DMS153 treated with DMSO at 0.1 percent for 48 hours (cell line): Measurements from ENCODE around the gene CIPC.

Source experiments
- DNase-seq: peaks from one replicate; lab custom pipeline; 2025; ENCODE audit not compliant: unreplicated experiment; lab: John Stamatoyannopoulos, UW

CIPC gene

GRCh38 chr14:77097700-77098528, at the start of gene CIPC:
TSS of gene CIPC (plus strand) at chr14:77098258. CDS start at chr14:77105709, 7,451 bp downstream.
- peak; percentile 97 for DNase-seq

GRCh38 chr14:77051116-77051515, 46.9 kb upstream of the CIPC start:
- DNase-seq: no peak

GRCh38 chr14:77052281-77053044, 45.6 kb upstream of the CIPC start:
- no peak for DNase-seq

GRCh38 chr14:77053046-77053841, 44.8 kb upstream of the CIPC start:
- no peak for DNase-seq

GRCh38 chr14:77055306-77055705, 42.8 kb upstream of the CIPC start:
- DNase-seq: no peak

- DNase-seq: no peak
Observed at GRCh38 chr14:77055981-77056380, 42.1 kb upstream of the CIPC start.

- no peak for DNase-seq
Observed at GRCh38 chr14:77058117-77058516, 39.9 kb upstream of the CIPC start.

- DNase-seq: no peak
Observed at GRCh38 chr14:77058785-77059184, 39.3 kb upstream of the CIPC start.

- DNase-seq: peak; percentile 40
Observed at GRCh38 chr14:77059276-77059915, 38.7 kb upstream of the CIPC start.

GRCh38 chr14:77061630-77062257, 36.3 kb upstream of the CIPC start:
- DNase-seq: no peak

- DNase-seq: peak; percentile 29
Observed at GRCh38 chr14:77062261-77062660, 35.8 kb upstream of the CIPC start.

GRCh38 chr14:77063571-77064171, 34.4 kb upstream of the CIPC start:
- DNase-seq: no peak

GRCh38 chr14:77064521-77065178, 33.4 kb upstream of the CIPC start:
- no peak for DNase-seq

- DNase-seq: no peak
Observed at GRCh38 chr14:77065851-77066577, 32.0 kb upstream of the CIPC start.

- peak; percentile 30 for DNase-seq
Observed at GRCh38 chr14:77066578-77067172, 31.4 kb upstream of the CIPC start.

- peak; percentile 82 for DNase-seq
Observed at GRCh38 chr14:77067632-77068516, 30.2 kb upstream of the CIPC start.

GRCh38 chr14:77068517-77069200, 29.4 kb upstream of the CIPC start:
- DNase-seq: no peak
